Natural killer cell (primary cell): Measurements from ENCODE around the gene ARHGAP6. TPM values are rescaled to one million over a fixed set of nuclear protein-coding genes. Genes with fewer than 3 reads are reported as not detected.

Experiments
- ATAC-seq, 3 donors: fragments of 150-1000 bp in 2 of 3; fragments of 200-7000 bp in 1 of 3; cut with Tn5 transposase; 1 replicate in 1 of 3; 2 replicates in 2 of 3; pipeline ENCODE4 v1.10.0; 2021; ENCODE audit warnings: mild to moderate bottlenecking in 2 of 3, moderate library complexity in 2 of 3
- DNase-seq, 2 donors: peaks; one replicate each; pipeline versions ENCODE4 v3.0.0 to v3.0.0-alpha.2; 2013 to 2021; ENCODE audit warnings: mixed read lengths in 1 of 2
- H3K27ac ChIP-seq: one replicate; pipeline ENCODE4 v1.5.1; 2013; ENCODE audit warnings: mild to moderate bottlenecking, low read length
- H3K27me3 ChIP-seq: one replicate; pipeline ENCODE4 v1.6.1; 2013; ENCODE audit warnings: low read length; ENCODE audit not compliant: control insufficient read depth, insufficient read depth
- H3K36me3 ChIP-seq: one replicate; pipeline ENCODE4 v1.6.1; 2013; ENCODE audit warnings: low read length; ENCODE audit not compliant: control insufficient read depth, insufficient read depth
- H3K4me1 ChIP-seq: one replicate; pipeline ENCODE4 v1.6.1; 2013; ENCODE audit warnings: low read length; ENCODE audit not compliant: control insufficient read depth, insufficient read depth
- H3K4me3 ChIP-seq: one replicate; pipeline ENCODE4 v1.5.1; 2013; ENCODE audit warnings: low read length
- H3K9me3 ChIP-seq: one replicate; pipeline ENCODE4 v1.6.1; 2013; ENCODE audit warnings: low read length; ENCODE audit not compliant: control insufficient read depth, insufficient read depth
- H3K27ac Mint-ChIP-seq, 2 donors: one replicate each; pipeline ENCODE4 v1.8.0; 2022; ENCODE audit warnings: mild to moderate bottlenecking in 2 of 2, mixed read lengths in 2 of 2, moderate library complexity in 1 of 2
- H3K27me3 Mint-ChIP-seq, 2 donors: one replicate each; pipeline ENCODE4 v1.8.0; 2022; ENCODE audit warnings: low read depth in 2 of 2, mixed read lengths in 2 of 2
- H3K36me3 Mint-ChIP-seq: one replicate; pipeline ENCODE4 v1.8.0; 2022; ENCODE audit warnings: mixed read lengths
- H3K4me1 Mint-ChIP-seq, 2 donors: one replicate each; pipeline ENCODE4 v1.8.0; 2022; ENCODE audit warnings: mixed read lengths in 2 of 2
- H3K4me3 Mint-ChIP-seq: one replicate; pipeline ENCODE4 v1.8.0; 2022; ENCODE audit warnings: mild to moderate bottlenecking, moderate library complexity, mixed read lengths
- H3K9me3 Mint-ChIP-seq, 2 donors: one replicate each; pipeline ENCODE4 v1.8.0; 2022; ENCODE audit warnings: mixed read lengths in 2 of 2
- WGBS: methylation state at CpG from one replicate; pipeline ENCODE4 v1.1.7; 2013; ENCODE audit warnings: missing lambda C conversion rate; ENCODE audit not compliant: insufficient coverage; 5-methylcytosine and 5-hydroxymethylcytosine counted together
- intact Hi-C: fragments of 100-400 bp; cut with micrococcal nuclease; formaldehyde crosslinking; loops from one replicate; pipeline ENCODE4 v1.14.2; 2022
- total RNA-seq, 4 donors: library from RNA; stranded (reverse); fragments of 120-200 nt in 1 of 4; gene quantifications; one replicate each; pipeline versions ENCODE4 v1.2.3 to v1.2.4, GENCODE V29; 2013 to 2022
- TF ChIP-seq, protein P1 (sequence below): fragments of 200-600 bp; IDR thresholded peaks from one replicate; pipeline ENCODE4 v1.8.0; 2022; ENCODE audit warnings: antibody characterized with exemption

ARHGAP6 gene
- total RNA-seq, 3 donors from 2014 or later (not counting 1 experiment from before 2014, with no cell fraction given), result 0.32 to 1.9 (median 1.8) TPM

GRCh38 chrX:11533199-11533651 lies 132.5 kb downstream of the ARHGAP6 start:
- Mint-ChIP-seq H3K36me3 (no peaks in the 10 kb centered on the region), H3K4me3 (no peak overlapping the region), H3K9me3 (no peaks in the 10 kb centered on the region), H3K27me3 (no peaks in the 10 kb centered on the region), H3K4me1 (no peaks in the 10 kb centered on the region), H3K27ac (no peak overlapping the region)
- Histone ChIP-seq H3K4me1 (no peaks in the 10 kb centered on the region), H3K27ac (no peak overlapping the region), H3K36me3 (no peaks in the 10 kb centered on the region), H3K27me3 (no peaks in the 10 kb centered on the region), H3K9me3 (no peaks in the 10 kb centered on the region), H3K4me3 (no peak overlapping the region)
- intact Hi-C loops, result loop anchor here (1.0 kb wide), 1 partner anchor 237 kb away; no protein-coding TSS in a partner anchor
- peak; percentile 98 to 99 (median 99) for ATAC-seq
- no CpG with 5 or more reads among the region's 2 CpGs for WGBS
- TF ChIP-seq, protein P1, sequence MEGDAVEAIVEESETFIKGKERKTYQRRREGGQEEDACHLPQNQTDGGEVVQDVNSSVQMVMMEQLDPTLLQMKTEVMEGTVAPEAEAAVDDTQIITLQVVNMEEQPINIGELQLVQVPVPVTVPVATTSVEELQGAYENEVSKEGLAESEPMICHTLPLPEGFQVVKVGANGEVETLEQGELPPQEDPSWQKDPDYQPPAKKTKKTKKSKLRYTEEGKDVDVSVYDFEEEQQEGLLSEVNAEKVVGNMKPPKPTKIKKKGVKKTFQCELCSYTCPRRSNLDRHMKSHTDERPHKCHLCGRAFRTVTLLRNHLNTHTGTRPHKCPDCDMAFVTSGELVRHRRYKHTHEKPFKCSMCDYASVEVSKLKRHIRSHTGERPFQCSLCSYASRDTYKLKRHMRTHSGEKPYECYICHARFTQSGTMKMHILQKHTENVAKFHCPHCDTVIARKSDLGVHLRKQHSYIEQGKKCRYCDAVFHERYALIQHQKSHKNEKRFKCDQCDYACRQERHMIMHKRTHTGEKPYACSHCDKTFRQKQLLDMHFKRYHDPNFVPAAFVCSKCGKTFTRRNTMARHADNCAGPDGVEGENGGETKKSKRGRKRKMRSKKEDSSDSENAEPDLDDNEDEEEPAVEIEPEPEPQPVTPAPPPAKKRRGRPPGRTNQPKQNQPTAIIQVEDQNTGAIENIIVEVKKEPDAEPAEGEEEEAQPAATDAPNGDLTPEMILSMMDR, result peak; percentile 71
- DNase-seq, result peak in 1 of 2 donors; percentile 73

DNA sequence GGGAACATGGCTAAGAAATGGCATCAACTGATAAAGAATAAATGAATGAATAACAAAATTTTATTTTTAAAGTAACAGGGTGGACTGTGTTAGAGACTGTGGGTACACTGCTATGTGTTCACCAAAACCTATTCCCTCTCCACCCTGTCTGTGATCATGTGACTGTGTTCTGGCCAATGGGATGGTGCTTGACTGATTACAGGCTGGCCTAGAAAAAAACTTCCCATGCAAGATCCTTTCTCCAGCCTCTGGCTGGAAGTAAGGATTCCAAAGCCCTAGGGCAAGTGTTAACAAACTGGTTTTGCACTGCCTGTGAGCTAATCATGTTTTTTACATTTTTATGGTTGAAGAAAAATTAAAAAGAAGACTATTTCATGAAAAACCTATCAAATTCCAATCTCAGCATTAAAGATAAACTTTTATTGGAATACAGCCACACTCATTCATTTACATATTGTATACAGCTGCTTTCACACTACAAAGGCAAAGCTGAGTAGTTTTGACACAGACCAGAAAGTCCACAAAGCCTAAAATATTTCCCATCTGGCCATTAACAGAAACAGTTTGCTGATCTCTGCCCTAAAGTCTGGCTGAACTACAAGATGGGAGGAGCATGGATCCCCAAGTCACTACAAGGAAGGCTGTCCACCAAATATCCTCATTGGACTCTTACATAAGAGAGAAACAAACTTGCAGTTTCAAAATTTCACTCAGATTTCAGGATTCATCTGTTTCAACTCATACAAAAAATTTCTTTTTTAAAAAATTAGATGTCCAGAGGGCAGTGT lies 133.2 kb downstream of the ARHGAP6 start:
- intact Hi-C loops, result loop anchor here (1.0 kb wide), 1 partner anchor 238 kb away; no protein-coding TSS in a partner anchor
- H3K4me3 Mint-ChIP-seq, result no peak overlapping the region
- H3K27me3 ChIP-seq, result no peaks in the 10 kb centered on the region
- DNase-seq, result peak in 1 of 2 donors; percentile 2
- no peaks in the 10 kb centered on the region for H3K4me1 ChIP-seq
- TF ChIP-seq, protein P1, result no peak
- ATAC-seq, result no peak
- H3K9me3 Mint-ChIP-seq, result no peaks in the 10 kb centered on the region
- no peak overlapping the region for H3K27ac ChIP-seq
- H3K27me3 Mint-ChIP-seq, result no peaks in the 10 kb centered on the region
- no peaks in the 10 kb centered on the region for H3K9me3 ChIP-seq
- no peak overlapping the region for H3K27ac Mint-ChIP-seq
- no peaks in the 10 kb centered on the region for H3K36me3 ChIP-seq
- H3K4me1 Mint-ChIP-seq, result no peaks in the 10 kb centered on the region
- H3K4me3 ChIP-seq, result no peak overlapping the region
- no peaks in the 10 kb centered on the region for H3K36me3 Mint-ChIP-seq

DNA sequence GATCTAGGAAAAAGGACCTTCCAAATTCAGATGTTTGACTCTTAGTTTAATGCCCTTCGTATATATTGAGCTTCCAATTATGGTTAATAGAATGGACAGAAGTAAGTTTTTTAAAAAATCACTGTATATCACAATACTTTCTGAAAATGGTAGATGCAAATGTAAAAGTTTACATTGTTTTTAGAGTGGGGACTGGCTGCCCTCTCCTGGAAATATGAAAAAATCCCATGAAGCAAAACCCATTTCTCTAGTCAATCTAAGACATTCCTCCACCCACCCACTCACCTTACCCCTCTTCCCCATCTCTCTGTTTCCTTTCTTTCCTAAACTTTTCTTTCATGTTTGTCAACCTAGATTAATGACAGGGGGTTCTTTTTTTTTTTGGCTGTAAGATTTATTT lies 134.5 kb downstream of the ARHGAP6 start:
- Mint-ChIP-seq H3K9me3 (peaks cover 0 to 2% of the 10 kb centered on the region in 2 donors), H3K27me3 (no peaks in the 10 kb centered on the region), H3K36me3 (no peaks in the 10 kb centered on the region), H3K4me1 (no peaks in the 10 kb centered on the region), H3K27ac (no peak overlapping the region), H3K4me3 (no peak overlapping the region)
- H3K9me3 ChIP-seq, result no peaks in the 10 kb centered on the region
- no peak overlapping the region for H3K27ac ChIP-seq
- intact Hi-C loops, result no loop called here
- no peaks in the 10 kb centered on the region for H3K4me1 ChIP-seq
- DNase-seq (no peak), ATAC-seq (no peak)
- TF ChIP-seq, protein P1, result no peak
- no peak overlapping the region for H3K4me3 ChIP-seq
- no CpG with 5 or more reads among the region's 1 CpG for WGBS
- H3K27me3 ChIP-seq, result no peaks in the 10 kb centered on the region
- no peaks in the 10 kb centered on the region for H3K36me3 ChIP-seq
